Endothelial cell (in vitro differentiated cells): Measurements from ENCODE around the gene HDAC11. TPM values are rescaled to one million over a fixed set of nuclear protein-coding genes. Genes with fewer than 3 reads are reported as not detected.
"Not testable (repeated sequence)": the region's sequence is repeated elsewhere in the genome, so short reads cannot be mapped to it uniquely, and the experiment has no call there.

Experiments
- DNase-seq: peaks from one replicate; pipeline ENCODE4 v3.0.0; 2021; ENCODE audit warnings: low spot score
- H3K27ac Mint-ChIP-seq: one replicate; pipeline ENCODE4 v1.8.0; 2021; ENCODE audit warnings: mixed read lengths, inconsistent platforms; ENCODE audit not compliant: unreplicated experiment
- H3K27me3 Mint-ChIP-seq: one replicate; pipeline ENCODE4 v1.8.0; 2021; ENCODE audit warnings: mild to moderate bottlenecking, moderate library complexity, mixed read lengths, inconsistent platforms; ENCODE audit not compliant: unreplicated experiment
- H3K36me3 Mint-ChIP-seq: one replicate; pipeline ENCODE4 v1.8.0; 2021; ENCODE audit warnings: mild to moderate bottlenecking, low read depth, mixed read lengths, inconsistent platforms; ENCODE audit not compliant: unreplicated experiment
- H3K4me1 Mint-ChIP-seq: one replicate; pipeline ENCODE4 v1.8.0; 2021; ENCODE audit warnings: mild to moderate bottlenecking, mixed read lengths, inconsistent platforms; ENCODE audit not compliant: unreplicated experiment
- H3K4me3 Mint-ChIP-seq: one replicate; pipeline ENCODE4 v1.8.0; 2021; ENCODE audit warnings: mild to moderate bottlenecking, mixed read lengths, inconsistent platforms; ENCODE audit not compliant: unreplicated experiment
- H3K9me3 Mint-ChIP-seq: one replicate; pipeline ENCODE4 v1.8.0; 2021; ENCODE audit warnings: mixed read lengths, inconsistent platforms; ENCODE audit not compliant: unreplicated experiment
- CTCF ChIP-seq: fragments of 200-600 bp; sonication (generic); IDR thresholded peaks from one replicate; pipeline ENCODE4 v1.5.0; 2021; ENCODE audit warnings: antibody characterized with exemption; ENCODE audit not compliant: unreplicated experiment
- long read RNA-seq: library from polyadenylated mRNA; unstranded; transcript quantifications from one replicate; pipeline ENCODE4 v2.0.0, GENCODE V29; 2020; ENCODE audit not compliant: unreplicated experiment
- total RNA-seq: library from RNA; stranded (reverse); fragmentation: NEBNext Ultra II Directional; extraction: Animal tissue kit (Norgen Biotek cat#: 25700); gene quantifications from one replicate; pipeline ENCODE4 v1.2.1, GENCODE V29; 2021; ENCODE audit not compliant: unreplicated experiment

The HDAC11 gene
- total RNA-seq: 14.8 TPM
- long read RNA-seq, transcript HDAC11-201 (10 exons, 2,960 nt): major isoform, 8 of 12 reads
- long read RNA-seq, partial matches to known transcripts: 0 of 12 reads
- long read RNA-seq, other reads (novel, unspliced or antisense): 3 of 12 reads

- no peaks in the 10 kb centered on the region for H3K9me3 Mint-ChIP-seq
- H3K4me1 Mint-ChIP-seq: no peaks in the 10 kb centered on the region
- peak; percentile 48 for TF ChIP-seq CTCF
- H3K27ac Mint-ChIP-seq: peak within 1 kb of the TSS; percentile 86
- peaks cover 5% of the 10 kb centered on the region for H3K27me3 Mint-ChIP-seq
- H3K36me3 Mint-ChIP-seq: peaks cover 8% of the 10 kb centered on the region
- peak; percentile 99 for DNase-seq
- peak within 1 kb of the TSS; percentile 90 for H3K4me3 Mint-ChIP-seq
Measured at GRCh38 chr3:13479582-13480339, at the start of gene HDAC11. TSS of gene HDAC11 (plus strand) at chr3:13480306. CDS start at chr3:13480348, 42 bp downstream.

GRCh38 chr3:13430411-13430875, 49.7 kb upstream of the HDAC11 start:
- H3K27ac Mint-ChIP-seq, DNase-seq, H3K4me3 Mint-ChIP-seq: not testable (repeated sequence)

GRCh38 chr3:13432093-13432492, 48.0 kb upstream of the HDAC11 start:
- TF ChIP-seq CTCF: no peak
- H3K4me3 Mint-ChIP-seq: no peak overlapping the region
- H3K36me3 Mint-ChIP-seq: no peaks in the 10 kb centered on the region
- DNase-seq: no peak
- no peaks in the 10 kb centered on the region for H3K9me3 Mint-ChIP-seq
- no peaks in the 10 kb centered on the region for H3K4me1 Mint-ChIP-seq
- peaks cover 2% of the 10 kb centered on the region for H3K27me3 Mint-ChIP-seq
- no peak overlapping the region for H3K27ac Mint-ChIP-seq

More at GRCh38 chr3:13430411-13430875, 49.7 kb upstream of the HDAC11 start:
- H3K4me1 Mint-ChIP-seq, H3K27me3 Mint-ChIP-seq, H3K9me3 Mint-ChIP-seq, H3K36me3 Mint-ChIP-seq: not testable (repeated sequence)

- no peaks in the 10 kb centered on the region for H3K4me1 Mint-ChIP-seq
- H3K9me3 Mint-ChIP-seq: no peaks in the 10 kb centered on the region
- TF ChIP-seq CTCF: no peak
- no peak overlapping the region for H3K4me3 Mint-ChIP-seq
- H3K36me3 Mint-ChIP-seq: no peaks in the 10 kb centered on the region
- H3K27me3 Mint-ChIP-seq: peaks cover 2% of the 10 kb centered on the region
- DNase-seq: no peak
- H3K27ac Mint-ChIP-seq: no peak overlapping the region
Measured at GRCh38 chr3:13433912-13434311, 46.2 kb upstream of the HDAC11 start.

GRCh38 chr3:13436213-13436612, 43.9 kb upstream of the HDAC11 start:
- not testable (repeated sequence) for H3K27me3 Mint-ChIP-seq, DNase-seq, H3K36me3 Mint-ChIP-seq, H3K4me1 Mint-ChIP-seq, H3K9me3 Mint-ChIP-seq, H3K27ac Mint-ChIP-seq, H3K4me3 Mint-ChIP-seq
